GM19452 (cell line): ENCODE results near the gene CD302.
"Not testable (repeated sequence)": the region's sequence is repeated elsewhere in the genome, so short reads cannot be mapped to it uniquely, and the experiment has no call there.

ENCODE experiments used
- ATAC-seq: cut with Tn5 transposase; IDR thresholded peaks from one replicate; pipeline ENCODE4 v1.9.1; 2021; ENCODE audit not compliant: unreplicated experiment

The CD302 gene

GRCh38 chr2:159755014-159755413, 43.0 kb downstream of the CD302 start:
- ATAC-seq = no peak

GRCh38 chr2:159753797-159754196, 44.2 kb downstream of the CD302 start:
- ATAC-seq = no peak

GRCh38 chr2:159750873-159751272, 47.1 kb downstream of the CD302 start:
- ATAC-seq = no peak

GRCh38 chr2:159748089-159748488, 49.9 kb downstream of the CD302 start:
- no peak for ATAC-seq

- ATAC-seq = not testable (repeated sequence)
These were observed 52.8 kb downstream of the CD302 start for GRCh38 chr2:159745237-159745636.

- no peak for ATAC-seq
These were observed 53.6 kb downstream of the CD302 start for GRCh38 chr2:159744363-159744762.

GRCh38 chr2:159742846-159743245, 55.2 kb downstream of the CD302 start:
- ATAC-seq = no peak

- no peak for ATAC-seq
These were observed 59.3 kb downstream of the CD302 start for GRCh38 chr2:159738509-159739390.

- ATAC-seq = no peak
These were observed 60.1 kb downstream of the CD302 start for GRCh38 chr2:159737917-159738296.

GRCh38 chr2:159737292-159737916, 60.6 kb downstream of the CD302 start:
- no peak for ATAC-seq

- no peak for ATAC-seq
These were observed 62.0 kb downstream of the CD302 start for GRCh38 chr2:159736048-159736447.

GRCh38 chr2:159735648-159736047, 62.4 kb downstream of the CD302 start:
- ATAC-seq = no peak

- no peak for ATAC-seq
These were observed 69.4 kb downstream of the CD302 start for GRCh38 chr2:159728629-159729028.

- ATAC-seq = no peak
These were observed 72.3 kb downstream of the CD302 start for GRCh38 chr2:159725713-159726112.

- ATAC-seq = not testable (repeated sequence)
These were observed 73.0 kb downstream of the CD302 start for GRCh38 chr2:159724795-159725572.

GRCh38 chr2:159722580-159722979, 75.4 kb downstream of the CD302 start:
- no peak for ATAC-seq

- ATAC-seq = no peak
These were observed 77.3 kb downstream of the CD302 start for GRCh38 chr2:159720676-159721075.
